ENCODE results near the gene GALNT8.
"Not testable (repeated sequence)": the region's sequence is repeated elsewhere in the genome, so short reads cannot be mapped to it uniquely, and the experiment has no call there.

The GALNT8 gene, protein sequence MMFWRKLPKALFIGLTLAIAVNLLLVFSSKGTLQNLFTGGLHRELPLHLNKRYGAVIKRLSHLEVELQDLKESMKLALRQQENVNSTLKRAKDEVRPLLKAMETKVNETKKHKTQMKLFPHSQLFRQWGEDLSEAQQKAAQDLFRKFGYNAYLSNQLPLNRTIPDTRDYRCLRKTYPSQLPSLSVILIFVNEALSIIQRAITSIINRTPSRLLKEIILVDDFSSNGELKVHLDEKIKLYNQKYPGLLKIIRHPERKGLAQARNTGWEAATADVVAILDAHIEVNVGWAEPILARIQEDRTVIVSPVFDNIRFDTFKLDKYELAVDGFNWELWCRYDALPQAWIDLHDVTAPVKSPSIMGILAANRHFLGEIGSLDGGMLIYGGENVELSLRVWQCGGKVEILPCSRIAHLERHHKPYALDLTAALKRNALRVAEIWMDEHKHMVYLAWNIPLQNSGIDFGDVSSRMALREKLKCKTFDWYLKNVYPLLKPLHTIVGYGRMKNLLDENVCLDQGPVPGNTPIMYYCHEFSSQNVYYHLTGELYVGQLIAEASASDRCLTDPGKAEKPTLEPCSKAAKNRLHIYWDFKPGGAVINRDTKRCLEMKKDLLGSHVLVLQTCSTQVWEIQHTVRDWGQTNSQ

GRCh38 chr12:4719821-4720636, at the start of gene GALNT8:
Gene GALNT8, plus strand, starts transcription at chr12:4720400. Its CDS starts 278 bp downstream, at chr12:4720678.
- no peak for DNase-seq

DNA sequence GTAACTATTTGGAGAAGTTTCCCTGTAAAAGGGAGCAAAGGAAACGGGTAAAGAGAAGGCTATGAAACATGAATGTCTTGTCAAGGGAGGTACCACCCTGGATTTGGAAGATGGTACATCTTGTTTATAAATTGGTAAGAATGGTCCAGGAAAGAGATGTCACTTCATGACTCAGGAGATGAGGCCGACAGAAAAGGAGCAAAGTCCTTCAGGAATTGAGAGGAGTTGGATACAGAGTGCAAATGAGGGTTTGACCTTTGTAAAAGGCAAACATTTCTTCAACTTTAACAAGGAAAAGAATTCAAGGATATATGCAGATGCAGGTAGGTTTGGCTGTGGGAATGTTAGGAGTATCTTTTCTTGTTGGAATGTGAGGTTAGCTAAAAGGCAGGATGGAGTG, 40.5 kb upstream of the GALNT8 start:
- no peak for DNase-seq

GRCh38 chr12:4681732-4682131, 38.5 kb upstream of the GALNT8 start:
- DNase-seq: no peak

GRCh38 chr12:4685317-4685716, 34.9 kb upstream of the GALNT8 start:
- DNase-seq: no peak

GRCh38 chr12:4690760-4691159, 29.4 kb upstream of the GALNT8 start:
- no peak for DNase-seq

- no peak for DNase-seq
Measured at GRCh38 chr12:4700621-4701026, 19.6 kb upstream of the GALNT8 start.

- DNase-seq: no peak
Measured at GRCh38 chr12:4701395-4702190, 18.6 kb upstream of the GALNT8 start.

GRCh38 chr12:4703676-4704075, 16.5 kb upstream of the GALNT8 start:
- no peak for DNase-seq

- DNase-seq: no peak
Measured at GRCh38 chr12:4705824-4706223, 14.4 kb upstream of the GALNT8 start.

DNA sequence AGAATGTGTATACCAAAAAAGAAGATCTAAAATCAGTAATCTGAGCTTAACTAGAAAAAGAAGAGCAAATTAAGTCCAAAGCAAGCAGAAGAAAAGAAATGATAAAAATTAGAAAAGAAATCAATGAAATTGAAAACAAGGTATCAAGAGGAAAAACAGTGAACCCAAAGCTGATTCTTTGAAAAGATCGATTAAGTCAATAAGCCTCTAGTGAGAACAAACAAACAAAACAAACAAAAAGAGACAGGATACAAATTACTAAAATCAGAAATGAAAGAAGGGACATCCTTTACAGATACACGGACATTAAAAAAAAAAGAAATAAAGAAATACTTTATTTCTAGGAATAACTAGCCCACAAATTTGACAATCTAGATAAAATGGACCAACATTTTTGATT, 12.9 kb upstream of the GALNT8 start:
- DNase-seq: no peak

DNA sequence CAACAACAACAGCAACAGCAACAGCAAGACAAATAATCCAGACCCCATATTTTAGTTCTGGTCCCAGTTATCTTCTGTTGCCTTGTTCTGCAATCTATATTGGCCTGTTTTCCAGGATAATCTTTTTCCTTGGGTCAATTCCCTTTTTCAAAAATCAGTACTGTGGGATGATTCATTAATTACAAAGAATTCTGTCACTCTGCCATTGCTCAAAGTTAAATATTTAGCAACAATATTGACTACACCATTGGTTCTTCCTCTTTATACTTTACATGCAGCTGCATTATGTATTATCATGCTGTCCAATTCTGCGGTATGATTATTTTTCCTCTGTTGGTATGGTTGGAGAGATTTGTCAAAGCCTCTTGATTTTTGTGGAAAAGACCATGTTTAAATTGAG, 10.1 kb upstream of the GALNT8 start:
- DNase-seq: no peak

DNA sequence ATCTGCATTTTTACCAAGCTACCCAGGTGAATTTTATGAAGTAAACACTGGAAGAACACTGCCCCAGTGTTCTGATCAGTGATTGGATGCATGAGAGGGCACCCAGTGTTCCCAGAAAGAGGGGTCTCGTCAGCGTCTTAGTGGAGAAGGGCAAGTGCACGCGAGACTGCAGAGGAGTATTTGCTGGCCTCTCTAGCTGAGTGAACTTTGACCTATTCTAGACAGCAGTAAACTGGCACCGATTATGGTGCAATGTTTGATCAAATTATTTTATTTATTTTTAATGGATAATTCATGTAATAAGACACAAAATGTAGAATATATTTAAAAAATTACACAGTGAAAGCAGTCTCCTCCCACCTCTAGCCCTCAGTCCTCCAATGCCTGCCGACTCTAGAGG, 5.3 kb upstream of the GALNT8 start:
- DNase-seq: no peak

- no peak for DNase-seq
Measured at GRCh38 chr12:4717806-4718205, 2.4 kb upstream of the GALNT8 start.

- DNase-seq: no peak
Measured at GRCh38 chr12:4720637-4720995, 416 bp downstream of the GALNT8 start.

GRCh38 chr12:4721587-4721986, 1.4 kb downstream of the GALNT8 start:
- not testable (repeated sequence) for DNase-seq

GRCh38 chr12:4723226-4723625, 3.0 kb downstream of the GALNT8 start:
- DNase-seq: no peak

DNA sequence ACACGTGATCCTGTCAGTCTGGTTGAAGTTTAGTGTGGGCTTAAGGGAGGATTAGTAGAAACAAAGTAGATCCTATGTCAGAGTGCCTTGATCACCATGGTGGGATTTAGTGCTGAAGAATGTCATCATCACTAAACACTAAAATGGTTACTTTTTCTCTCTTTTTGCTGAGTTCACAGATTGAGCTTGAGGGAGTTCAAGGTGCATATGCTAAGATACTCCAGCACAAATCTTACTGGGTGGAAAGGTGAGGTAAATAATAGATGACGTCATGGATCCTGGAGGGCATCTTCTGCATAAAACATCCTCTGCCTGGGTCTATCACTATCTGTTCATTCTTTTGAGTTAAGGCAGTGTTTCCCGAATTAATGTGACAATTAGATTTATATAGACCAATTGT, 4.9 kb downstream of the GALNT8 start:
- DNase-seq: no peak

GRCh38 chr12:4734625-4735340, 14.6 kb downstream of the GALNT8 start:
- no peak for DNase-seq

- no peak for DNase-seq
Measured at GRCh38 chr12:4736091-4736490, 15.9 kb downstream of the GALNT8 start.

DNA sequence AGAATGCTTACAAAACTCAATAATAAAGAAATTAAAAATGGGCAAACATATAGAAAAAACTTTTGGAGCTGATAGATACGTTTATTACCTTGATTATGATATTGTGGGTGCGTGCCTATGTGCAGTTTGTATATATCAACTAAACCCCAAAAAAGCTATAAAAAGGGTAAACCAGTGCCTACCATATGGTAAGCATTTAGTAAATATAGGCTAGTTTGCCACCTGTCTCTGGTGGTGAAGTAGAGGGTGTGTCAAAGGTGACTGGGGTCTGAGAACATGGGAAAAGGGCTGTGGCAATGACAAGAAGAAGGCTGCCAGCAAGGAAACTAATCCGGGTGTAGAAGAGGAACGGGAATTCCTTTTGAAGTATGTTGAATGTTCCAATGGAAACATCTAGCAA, 18.3 kb downstream of the GALNT8 start:
- no peak for DNase-seq

DNA sequence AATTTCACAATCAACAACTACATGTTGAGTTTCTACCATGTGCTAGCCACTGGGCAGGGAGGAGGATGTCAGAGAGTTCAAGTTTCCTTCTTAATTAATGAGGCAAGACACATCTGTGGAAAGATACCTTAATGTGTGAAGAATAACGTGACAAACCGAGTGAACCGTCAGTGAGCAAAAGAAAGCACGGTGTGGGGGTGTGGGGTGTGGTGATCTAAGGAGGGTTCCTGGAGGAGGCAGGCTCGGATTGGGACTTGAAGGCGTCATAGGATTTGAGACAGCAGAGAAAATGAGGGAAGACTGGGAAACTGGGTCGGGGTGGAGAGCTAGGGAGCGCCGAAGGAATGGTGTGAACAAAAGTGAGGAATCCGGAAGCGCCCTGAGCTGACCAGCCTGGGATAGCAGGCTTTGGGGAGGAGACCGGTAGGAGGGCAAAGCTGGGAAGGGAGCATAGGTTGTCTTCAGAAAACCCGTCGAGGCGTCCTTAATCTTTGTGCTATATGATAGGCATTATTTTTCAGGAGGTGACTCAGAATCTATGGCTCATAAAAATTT, 22.3 kb downstream of the GALNT8 start:
- DNase-seq: no peak

DNA sequence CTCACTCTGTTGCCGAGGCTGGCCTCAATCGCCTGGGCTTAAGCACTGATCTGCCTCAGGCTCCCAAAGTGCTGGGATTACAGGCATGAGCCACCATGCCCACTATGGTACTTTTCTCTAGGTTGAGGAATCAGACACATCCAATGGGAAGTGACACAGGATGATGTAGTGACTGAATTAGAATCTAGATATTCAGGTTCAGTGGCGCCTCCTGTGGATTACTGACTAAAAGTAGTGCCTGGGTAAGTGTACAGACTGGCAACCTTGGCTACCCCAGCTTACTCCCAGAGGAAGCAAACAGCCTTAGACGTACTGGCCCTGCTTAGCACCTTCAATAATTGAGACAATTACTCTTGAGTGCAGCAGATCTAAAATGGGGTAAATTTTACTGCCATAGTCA, 22.8 kb downstream of the GALNT8 start:
- no peak for DNase-seq
